Caco-2 (cell line): ENCODE results near the gene SBF2. TPM values are rescaled to one million over a fixed set of nuclear protein-coding genes. Genes with fewer than 3 reads are reported as not detected.

Source experiments
- BruUV-seq: library from RNA; stranded (reverse); fragments of 400-500 nt; replicated peaks from 2 replicates; lab custom pipeline; 2021; lab: Mats Ljungman, UMichigan
- CTCF ChIA-PET: fragments of 300-600 bp; sonication (Branson Sonifier 250); formaldehyde crosslinking; loops from one replicate; lab custom pipeline; 2022; ENCODE audit warnings: antibody characterized with exemption; lab: Charles Lee
- POLR2A ChIA-PET: fragments of 300-600 bp; sonication (Branson Sonifier 250); formaldehyde crosslinking; loops from one replicate; lab custom pipeline; 2022; ENCODE audit warnings: antibody characterized with exemption; lab: Charles Lee
- DNase-seq, 2 experiments: peaks; one replicate each; pipeline versions ENCODE4 v3.0.0 to v3.0.0-alpha.2; 2020 to 2022
- H3K27me3 ChIP-seq: replicated peaks from 2 replicates; pipeline ENCODE4 v1.6.0; 2011; ENCODE audit warnings: low read length; ENCODE audit not compliant: control insufficient read depth, insufficient read depth
- H3K36me3 ChIP-seq: 2 replicates; pipeline ENCODE4 v1.5.1; 2011; ENCODE audit warnings: low read length; ENCODE audit not compliant: control insufficient read depth, insufficient read depth
- H3K4me1 ChIP-seq: fragments of 250-450 bp; sonication (Bioruptor Pico); 2 replicates; pipeline ENCODE4 v1.5.1; 2020; ENCODE audit warnings: mild to moderate bottlenecking
- H3K4me3 ChIP-seq: 2 replicates; pipeline ENCODE4 v1.5.1; 2011; ENCODE audit warnings: low read depth, mild to moderate bottlenecking, control low read depth, low read length
- H3K9me3 ChIP-seq: fragments of 250-450 bp; sonication (Bioruptor Pico); 2 replicates; pipeline ENCODE4 v1.5.1; 2020; ENCODE audit warnings: mild to moderate bottlenecking, moderate library complexity
- H3K27ac Mint-ChIP-seq: one replicate; pipeline ENCODE4 v1.8.0; 2022; ENCODE audit warnings: mixed read lengths; ENCODE audit not compliant: unreplicated experiment
- H3K27me3 Mint-ChIP-seq: one replicate; pipeline ENCODE4 v1.8.0; 2022; ENCODE audit warnings: mixed read lengths; ENCODE audit not compliant: insufficient read depth, unreplicated experiment
- H3K36me3 Mint-ChIP-seq: one replicate; pipeline ENCODE4 v1.8.0; 2022; ENCODE audit warnings: mild to moderate bottlenecking, mixed read lengths; ENCODE audit not compliant: insufficient read depth, unreplicated experiment
- H3K4me1 Mint-ChIP-seq: one replicate; pipeline ENCODE4 v1.8.0; 2022; ENCODE audit warnings: low read depth, mixed read lengths; ENCODE audit not compliant: unreplicated experiment
- H3K4me3 Mint-ChIP-seq: one replicate; pipeline ENCODE4 v1.8.0; 2022; ENCODE audit warnings: mild to moderate bottlenecking, moderate library complexity, mixed read lengths; ENCODE audit not compliant: unreplicated experiment
- H3K9me3 Mint-ChIP-seq: one replicate; pipeline ENCODE4 v1.8.0; 2022; ENCODE audit warnings: mixed read lengths; ENCODE audit not compliant: unreplicated experiment
- intact Hi-C: fragments of 100-400 bp; cut with micrococcal nuclease; formaldehyde crosslinking; loops from one replicate; pipeline ENCODE4 v1.10.0; 2022; ENCODE audit not compliant: unreplicated experiment
- total RNA-seq: library from RNA; stranded (reverse); gene quantifications from 2 replicates; pipeline ENCODE4 v1.2.3, GENCODE V29; 2022
- TF ChIP-seq, protein P1 (sequence below), 2 experiments: fragments of 200-600 bp in 1 of 2; IDR thresholded peaks; 1 replicate in 1 of 2; 2 replicates in 1 of 2; pipeline versions ENCODE4 v1.5.1 to v1.8.0; 2011 to 2022; ENCODE audit warnings: antibody characterized with exemption in 1 of 2, control low read depth in 1 of 2, inconsistent platforms in 1 of 2, low read depth in 1 of 2, low read length in 1 of 2, mild to moderate bottlenecking in 1 of 2, moderate library complexity in 1 of 2; ENCODE audit not compliant: insufficient read depth in 1 of 2, severe bottlenecking in 1 of 2, unreplicated experiment in 1 of 2

The SBF2 gene
- total RNA-seq, 1 experiment from 2014 or later, result 72.2 TPM

- H3K4me1 Mint-ChIP-seq, result no peaks in the 10 kb centered on the region
Measured at GRCh38 chr11:10287766-10288715, 6.0 kb downstream of the SBF2 start.

DNA sequence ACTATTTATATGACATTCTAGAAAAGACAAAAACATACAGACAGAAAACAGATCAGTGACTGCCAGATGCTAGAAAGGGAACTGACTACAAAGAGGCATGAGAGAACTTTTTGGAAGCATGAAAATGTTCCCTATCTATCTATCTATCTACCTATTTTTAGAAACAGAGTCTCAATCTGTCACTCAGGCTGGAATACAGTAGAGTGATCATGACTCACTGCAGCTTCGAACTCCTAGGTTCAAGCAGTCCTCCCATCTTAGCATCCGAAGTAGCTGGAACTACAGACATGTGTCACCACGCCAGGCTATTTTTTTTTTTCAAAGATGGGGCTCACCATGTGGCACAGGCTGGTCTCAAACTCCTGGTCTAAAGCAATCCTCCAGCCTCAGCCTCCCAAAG is 6.9 kb downstream of the SBF2 start:
- H3K4me1 Mint-ChIP-seq, result no peaks in the 10 kb centered on the region
- H3K27ac Mint-ChIP-seq, result no peak overlapping the region
- TF ChIP-seq, protein P1, sequence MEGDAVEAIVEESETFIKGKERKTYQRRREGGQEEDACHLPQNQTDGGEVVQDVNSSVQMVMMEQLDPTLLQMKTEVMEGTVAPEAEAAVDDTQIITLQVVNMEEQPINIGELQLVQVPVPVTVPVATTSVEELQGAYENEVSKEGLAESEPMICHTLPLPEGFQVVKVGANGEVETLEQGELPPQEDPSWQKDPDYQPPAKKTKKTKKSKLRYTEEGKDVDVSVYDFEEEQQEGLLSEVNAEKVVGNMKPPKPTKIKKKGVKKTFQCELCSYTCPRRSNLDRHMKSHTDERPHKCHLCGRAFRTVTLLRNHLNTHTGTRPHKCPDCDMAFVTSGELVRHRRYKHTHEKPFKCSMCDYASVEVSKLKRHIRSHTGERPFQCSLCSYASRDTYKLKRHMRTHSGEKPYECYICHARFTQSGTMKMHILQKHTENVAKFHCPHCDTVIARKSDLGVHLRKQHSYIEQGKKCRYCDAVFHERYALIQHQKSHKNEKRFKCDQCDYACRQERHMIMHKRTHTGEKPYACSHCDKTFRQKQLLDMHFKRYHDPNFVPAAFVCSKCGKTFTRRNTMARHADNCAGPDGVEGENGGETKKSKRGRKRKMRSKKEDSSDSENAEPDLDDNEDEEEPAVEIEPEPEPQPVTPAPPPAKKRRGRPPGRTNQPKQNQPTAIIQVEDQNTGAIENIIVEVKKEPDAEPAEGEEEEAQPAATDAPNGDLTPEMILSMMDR (IDR thresholded peaks at IDR 0.05; ENCODE audit: insufficient read depth in 1 of 2, low read depth in 1 of 2, low read length in 1 of 2, severe bottlenecking in 1 of 2, unreplicated experiment in 1 of 2), result no peak
- Histone ChIP-seq H3K9me3 (no peaks in the 10 kb centered on the region), H3K27me3 (no peaks in the 10 kb centered on the region), H3K36me3 (no peaks in the 10 kb centered on the region; the same call in 1 of the 2 replicates), H3K4me1 (peaks cover 19% of the 10 kb centered on the region), H3K4me3 (no peak overlapping the region)
- no peaks in the 10 kb centered on the region for H3K27me3 Mint-ChIP-seq
- H3K9me3 Mint-ChIP-seq, result no peaks in the 10 kb centered on the region
- H3K36me3 Mint-ChIP-seq, result no peaks in the 10 kb centered on the region
- DNase-seq, result no peak
- ChIA-PET CTCF (interaction anchor here (1.7 kb wide), 1 partner anchor 17 kb away, joined by 5 read pairs; no protein-coding TSS in a partner anchor), POLR2A (no interaction called here)
- intact Hi-C loops, result no loop called here
- no TSS peak for BruUV-seq
- H3K4me3 Mint-ChIP-seq, result no peak overlapping the region

More at GRCh38 chr11:10287766-10288715, 6.0 kb downstream of the SBF2 start:
- H3K4me1 ChIP-seq, result peaks cover 17% of the 10 kb centered on the region
- no peaks in the 10 kb centered on the region; the same call in 1 of the 2 replicates for H3K36me3 ChIP-seq
- no peak for DNase-seq
- no peak overlapping the region for H3K27ac Mint-ChIP-seq
- ChIA-PET CTCF (interaction anchor here (1.1 to 1.7 kb wide), 2 partner anchors 16 to 19 kb away, joined by 3 to 5 read pairs; no protein-coding TSS in a partner anchor), POLR2A (interaction anchor here (0.6 to 0.8 kb wide), 2 partner anchors 16 to 260 kb away, joined by 3 to 10 read pairs; partner anchors contain the start of gene ADM)
- TF ChIP-seq, protein P1 (IDR thresholded peaks at IDR 0.05; ENCODE audit: insufficient read depth in 1 of 2, low read depth in 1 of 2, low read length in 1 of 2, severe bottlenecking in 1 of 2, unreplicated experiment in 1 of 2), result no peak
- H3K27me3 ChIP-seq, result no peaks in the 10 kb centered on the region
- H3K9me3 ChIP-seq, result no peaks in the 10 kb centered on the region
- H3K9me3 Mint-ChIP-seq, result no peaks in the 10 kb centered on the region
- H3K4me3 ChIP-seq, result no peak overlapping the region
- BruUV-seq, result no TSS peak
- no peaks in the 10 kb centered on the region for H3K27me3 Mint-ChIP-seq
- H3K36me3 Mint-ChIP-seq, result no peaks in the 10 kb centered on the region
- intact Hi-C loops, result no loop called here
- H3K4me3 Mint-ChIP-seq, result no peak overlapping the region

GRCh38 chr11:10285148-10285802 is 8.7 kb downstream of the SBF2 start:
- POLR2A ChIA-PET, result interaction anchor here (0.5 to 0.6 kb wide), 2 partner anchors 19 to 25 kb away, joined by 3 read pairs; partner anchors contain the start of gene ADM
- TF ChIP-seq, protein P1 (IDR thresholded peaks at IDR 0.05; ENCODE audit: insufficient read depth in 1 of 2, low read depth in 1 of 2, low read length in 1 of 2, severe bottlenecking in 1 of 2, unreplicated experiment in 1 of 2), result no peak
- Histone ChIP-seq H3K4me3 (no peak overlapping the region), H3K36me3 (no peaks in the 10 kb centered on the region; the same call in 1 of the 2 replicates), H3K4me1 (peaks cover 19% of the 10 kb centered on the region), H3K9me3 (no peaks in the 10 kb centered on the region), H3K27me3 (no peaks in the 10 kb centered on the region)
- H3K27me3 Mint-ChIP-seq, result no peaks in the 10 kb centered on the region
- DNase-seq, result no peak
- intact Hi-C loops, result no loop called here
- no peak overlapping the region for H3K27ac Mint-ChIP-seq
- no peaks in the 10 kb centered on the region for H3K9me3 Mint-ChIP-seq
- no peaks in the 10 kb centered on the region for H3K4me1 Mint-ChIP-seq
- no peak overlapping the region for H3K4me3 Mint-ChIP-seq
- no TSS peak for BruUV-seq
- CTCF ChIA-PET, result interaction anchor here (1.4 kb wide), 1 partner anchor 18 kb away, joined by 5 read pairs; no protein-coding TSS in a partner anchor
- no peaks in the 10 kb centered on the region for H3K36me3 Mint-ChIP-seq
